Measurements from ENCODE around the gene KLHDC2.
"Not testable (repeated sequence)": the region's sequence is repeated elsewhere in the genome, so short reads cannot be mapped to it uniquely, and the experiment has no call there.

KLHDC2 gene

GRCh38 chr14:49770212-49770817 lies 2.4 kb downstream of the KLHDC2 start:
- Histone ChIP-seq H3K9ac (ENCODE audit: low read depth, low read length) (peak overlapping the region; percentile 100; the same call in 1 of the 2 replicates), H2AFZ (ENCODE audit: low read depth, low read length) (no peak overlapping the region), H3K4me3 (ENCODE audit: low read depth in 1 of 2, low read length in 2 of 2) (peak overlapping the region in 1 of 2 experiments; percentile 4; a peak in 1 of 4 replicates), H4K20me1 (ENCODE audit: insufficient read depth, low read length) (peaks cover 7% of the 10 kb centered on the region; the same call in 1 of the 2 replicates), H3K4me1 (ENCODE audit: insufficient read depth, low read length) (peaks cover 35% of the 10 kb centered on the region), H3K9me3 (ENCODE audit: insufficient read depth, low read length, severe bottlenecking) (no peaks in the 10 kb centered on the region), H3K27ac (ENCODE audit: low read length) (no peak overlapping the region), H3K79me2 (ENCODE audit: insufficient read depth, low read length) (peaks cover 42% of the 10 kb centered on the region), H3K36me3 (ENCODE audit: insufficient read depth, low read length) (peaks cover 30% of the 10 kb centered on the region), H3K27me3 (ENCODE audit: insufficient read depth, low read length, poor library complexity) (no peaks in the 10 kb centered on the region), H3K4me2 (ENCODE audit: insufficient read depth, low read length) (peak overlapping the region; percentile 89)
- no peak for ATAC-seq (ENCODE audit: insufficient read depth, low read depth)
- no peak for DNase-seq
- no peak for TF ChIP-seq EZH2 (IDR thresholded peaks at IDR 0.05; ENCODE audit: borderline replicate concordance, low read depth, low read length, severe bottlenecking)
- TF ChIP-seq CTCF (IDR thresholded peaks at IDR 0.05; ENCODE audit: borderline replicate concordance, extremely low read depth, low read length, poor library complexity, severe bottlenecking), result no peak

- peaks cover 46% of the 10 kb centered on the region for H3K79me2 ChIP-seq (ENCODE audit: insufficient read depth, low read length)
- H3K9me3 ChIP-seq (ENCODE audit: insufficient read depth, low read length, severe bottlenecking); H4K20me1 ChIP-seq (ENCODE audit: insufficient read depth, low read length); H2AFZ ChIP-seq (ENCODE audit: low read depth, low read length); H3K9ac ChIP-seq (ENCODE audit: low read depth, low read length); H3K4me3 ChIP-seq (ENCODE audit: low read depth in 1 of 2, low read length in 2 of 2); H3K27me3 ChIP-seq (ENCODE audit: insufficient read depth, low read length, poor library complexity); H3K27ac ChIP-seq (ENCODE audit: low read length); H3K4me2 ChIP-seq (ENCODE audit: insufficient read depth, low read length); ATAC-seq (ENCODE audit: insufficient read depth, low read depth); DNase-seq: not testable (repeated sequence)
- peaks cover 30% of the 10 kb centered on the region for H3K4me1 ChIP-seq (ENCODE audit: insufficient read depth, low read length)
- H3K36me3 ChIP-seq (ENCODE audit: insufficient read depth, low read length), result peaks cover 40% of the 10 kb centered on the region
Measured at GRCh38 chr14:49771691-49772090, 3.7 kb downstream of the KLHDC2 start.

- TF ChIP-seq EZH2 (IDR thresholded peaks at IDR 0.05; ENCODE audit: borderline replicate concordance, low read depth, low read length, severe bottlenecking) (no peak), CTCF (IDR thresholded peaks at IDR 0.05; ENCODE audit: borderline replicate concordance, extremely low read depth, low read length, poor library complexity, severe bottlenecking) (no peak)
- Histone ChIP-seq H3K27me3 (ENCODE audit: insufficient read depth, low read length, poor library complexity) (no peaks in the 10 kb centered on the region), H4K20me1 (ENCODE audit: insufficient read depth, low read length) (peaks cover 2% of the 10 kb centered on the region; the same call in 1 of the 2 replicates), H2AFZ (ENCODE audit: low read depth, low read length) (no peak overlapping the region), H3K4me3 (ENCODE audit: low read depth in 1 of 2, low read length in 2 of 2) (no peak overlapping the region), H3K9me3 (ENCODE audit: insufficient read depth, low read length, severe bottlenecking) (no peaks in the 10 kb centered on the region), H3K79me2 (ENCODE audit: insufficient read depth, low read length) (peaks cover 34% of the 10 kb centered on the region), H3K27ac (ENCODE audit: low read length) (no peak overlapping the region), H3K4me1 (ENCODE audit: insufficient read depth, low read length) (peaks cover 19% of the 10 kb centered on the region), H3K9ac (ENCODE audit: low read depth, low read length) (no peak overlapping the region), H3K36me3 (ENCODE audit: insufficient read depth, low read length) (peaks cover 57% of the 10 kb centered on the region), H3K4me2 (ENCODE audit: insufficient read depth, low read length) (no peak overlapping the region)
- no peak for ATAC-seq (ENCODE audit: insufficient read depth, low read depth)
- no peak for DNase-seq
Measured at GRCh38 chr14:49774106-49774505, 6.2 kb downstream of the KLHDC2 start.

- peaks cover 88% of the 10 kb centered on the region for H3K36me3 ChIP-seq (ENCODE audit: insufficient read depth, low read length)
- TF ChIP-seq CTCF (IDR thresholded peaks at IDR 0.05; ENCODE audit: borderline replicate concordance, extremely low read depth, low read length, poor library complexity, severe bottlenecking) (no peak), EZH2 (IDR thresholded peaks at IDR 0.05; ENCODE audit: borderline replicate concordance, low read depth, low read length, severe bottlenecking) (no peak)
- no peaks in the 10 kb centered on the region for H3K4me1 ChIP-seq (ENCODE audit: insufficient read depth, low read length)
- no peaks in the 10 kb centered on the region for H3K27me3 ChIP-seq (ENCODE audit: insufficient read depth, low read length, poor library complexity)
- no peak overlapping the region for H3K4me3 ChIP-seq (ENCODE audit: low read depth in 1 of 2, low read length in 2 of 2)
- 0 out of 2 replicates have a peak, but pooled peaks cover 4% of the 10 kb centered on the region for H3K79me2 ChIP-seq (ENCODE audit: insufficient read depth, low read length)
- H3K9me3 ChIP-seq (ENCODE audit: insufficient read depth, low read length, severe bottlenecking), result no peaks in the 10 kb centered on the region
- H2AFZ ChIP-seq (ENCODE audit: low read depth, low read length), result no peak overlapping the region
- no peak overlapping the region for H3K27ac ChIP-seq (ENCODE audit: low read length)
- H3K9ac ChIP-seq (ENCODE audit: low read depth, low read length), result no peak overlapping the region
- no peak for DNase-seq
- no peak overlapping the region for H3K4me2 ChIP-seq (ENCODE audit: insufficient read depth, low read length)
- no peak for ATAC-seq (ENCODE audit: insufficient read depth, low read depth)
- H4K20me1 ChIP-seq (ENCODE audit: insufficient read depth, low read length), result no peaks in the 10 kb centered on the region
Measured at GRCh38 chr14:49778421-49778820, 10.5 kb downstream of the KLHDC2 start.

GRCh38 chr14:49781040-49781439 lies 13.1 kb downstream of the KLHDC2 start:
- H3K27me3 ChIP-seq (ENCODE audit: insufficient read depth, low read length, poor library complexity), result not testable (repeated sequence)

More at GRCh38 chr14:49781040-49781439, 13.1 kb downstream of the KLHDC2 start:
- not testable (repeated sequence) for H4K20me1 ChIP-seq (ENCODE audit: insufficient read depth, low read length); H2AFZ ChIP-seq (ENCODE audit: low read depth, low read length); ATAC-seq (ENCODE audit: insufficient read depth, low read depth); H3K27ac ChIP-seq (ENCODE audit: low read length); DNase-seq; H3K79me2 ChIP-seq (ENCODE audit: insufficient read depth, low read length); H3K4me3 ChIP-seq (ENCODE audit: low read depth in 1 of 2, low read length in 2 of 2); H3K9me3 ChIP-seq (ENCODE audit: insufficient read depth, low read length, severe bottlenecking); H3K4me1 ChIP-seq (ENCODE audit: insufficient read depth, low read length); H3K9ac ChIP-seq (ENCODE audit: low read depth, low read length); H3K4me2 ChIP-seq (ENCODE audit: insufficient read depth, low read length)
- peaks cover 93% of the 10 kb centered on the region for H3K36me3 ChIP-seq (ENCODE audit: insufficient read depth, low read length)
